ENCODE measurements around the gene BABAM2. TPM values are rescaled to one million over a fixed set of nuclear protein-coding genes. Genes with fewer than 3 reads are reported as not detected.

BABAM2 gene
- total RNA-seq, 2 experiments from 2014 or later: 19.7 to 33.2 TPM

DNA sequence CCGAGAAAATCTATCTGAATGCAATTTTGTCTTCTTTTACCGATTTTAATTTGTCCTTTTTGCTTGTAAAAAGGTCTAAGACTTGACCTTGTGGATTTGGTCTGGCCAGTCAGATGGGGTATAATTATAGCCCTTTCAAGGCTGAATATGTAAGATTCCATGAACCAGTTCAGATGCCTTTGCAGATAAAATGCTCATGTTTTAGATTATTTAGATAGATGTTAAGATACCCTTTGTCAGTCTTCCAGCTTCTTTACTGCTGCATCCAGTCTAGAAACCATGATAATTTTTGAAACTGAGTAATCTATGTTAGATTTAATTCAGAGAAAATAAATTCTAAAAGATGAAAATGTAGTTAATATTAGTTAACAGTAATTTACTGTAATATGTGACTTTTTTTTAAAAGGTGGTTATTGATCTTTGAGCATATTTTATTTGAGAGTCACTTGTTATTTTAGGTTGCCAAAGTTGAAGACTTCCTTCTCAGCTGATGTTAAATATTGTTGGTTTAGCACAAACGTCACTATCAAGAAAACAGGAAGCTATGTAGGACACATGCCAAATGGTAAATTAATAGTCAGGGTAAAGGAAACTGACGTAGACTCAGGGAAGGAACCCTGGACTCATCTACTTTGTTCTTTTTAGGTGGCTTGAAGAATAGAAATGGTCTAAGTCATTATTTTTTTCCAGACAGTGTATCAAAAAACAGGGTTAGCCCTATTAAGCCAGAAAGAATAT lies 29.8 kb downstream of the BABAM2 start:
- Histone ChIP-seq H3K9me2 (ENCODE audit: insufficient read depth, low read length) (no peaks in the 10 kb centered on the region), H4K20me1 (ENCODE audit: insufficient read depth, low read length) (no peaks in the 10 kb centered on the region), H2AFZ (ENCODE audit: low read length) (no peak overlapping the region), H3K36me3 (ENCODE audit: insufficient read depth, low read length) (no peaks in the 10 kb centered on the region), H3K27ac (ENCODE audit: low read depth, low read length, poor library complexity, severe bottlenecking) (no peak overlapping the region), H3K4me2 (ENCODE audit: low read length) (no peak overlapping the region), H3K79me2 (ENCODE audit: insufficient read depth, low read depth, low read length) (no peaks in the 10 kb centered on the region), H3K4me1 (ENCODE audit: insufficient read depth, low read length, poor library complexity, severe bottlenecking) (no peaks in the 10 kb centered on the region), H3K4me3 (ENCODE audit: low read depth, low read length, poor library complexity, severe bottlenecking) (no peak overlapping the region), H3K9me3 (ENCODE audit: low read length) (no peaks in the 10 kb centered on the region)
- BruUV-seq (replicated peaks): no TSS peak
- POLR2A ChIA-PET: no interaction called here
- TF ChIP-seq EZH2phosphoT487 (IDR thresholded peaks at IDR 0.05; ENCODE audit: borderline replicate concordance, low read depth, low read length): no peak
- TF ChIP-seq, protein P1, sequence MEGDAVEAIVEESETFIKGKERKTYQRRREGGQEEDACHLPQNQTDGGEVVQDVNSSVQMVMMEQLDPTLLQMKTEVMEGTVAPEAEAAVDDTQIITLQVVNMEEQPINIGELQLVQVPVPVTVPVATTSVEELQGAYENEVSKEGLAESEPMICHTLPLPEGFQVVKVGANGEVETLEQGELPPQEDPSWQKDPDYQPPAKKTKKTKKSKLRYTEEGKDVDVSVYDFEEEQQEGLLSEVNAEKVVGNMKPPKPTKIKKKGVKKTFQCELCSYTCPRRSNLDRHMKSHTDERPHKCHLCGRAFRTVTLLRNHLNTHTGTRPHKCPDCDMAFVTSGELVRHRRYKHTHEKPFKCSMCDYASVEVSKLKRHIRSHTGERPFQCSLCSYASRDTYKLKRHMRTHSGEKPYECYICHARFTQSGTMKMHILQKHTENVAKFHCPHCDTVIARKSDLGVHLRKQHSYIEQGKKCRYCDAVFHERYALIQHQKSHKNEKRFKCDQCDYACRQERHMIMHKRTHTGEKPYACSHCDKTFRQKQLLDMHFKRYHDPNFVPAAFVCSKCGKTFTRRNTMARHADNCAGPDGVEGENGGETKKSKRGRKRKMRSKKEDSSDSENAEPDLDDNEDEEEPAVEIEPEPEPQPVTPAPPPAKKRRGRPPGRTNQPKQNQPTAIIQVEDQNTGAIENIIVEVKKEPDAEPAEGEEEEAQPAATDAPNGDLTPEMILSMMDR (conservative IDR thresholded peaks at IDR 0.05; ENCODE audit: low read length): no peak
- no peak for DNase-seq (ENCODE audit: low spot score)
- intact Hi-C loops (cut with micrococcal nuclease; ENCODE audit: unreplicated experiment): no loop called here
- CTCF ChIA-PET (ENCODE audit: unreplicated experiment): no interaction called here

DNA sequence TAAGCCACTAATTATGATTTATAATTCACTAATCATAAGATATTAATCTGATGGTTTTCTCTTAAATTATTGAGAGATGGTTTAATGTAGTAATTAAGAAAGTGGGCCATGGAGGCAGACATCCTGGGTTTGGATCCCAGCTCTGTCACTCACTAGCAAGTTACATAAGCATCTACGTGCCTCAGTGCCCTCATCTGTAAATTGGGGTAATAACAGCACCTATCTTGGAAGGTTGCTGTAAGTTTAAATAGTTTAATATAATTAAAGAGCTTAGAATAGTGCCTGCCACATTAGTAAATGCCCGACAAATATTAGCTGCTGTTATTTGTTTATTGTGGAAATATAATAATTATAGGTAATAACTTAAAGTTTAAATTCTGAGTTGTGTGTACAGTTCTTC lies 30.9 kb downstream of the BABAM2 start:
- no peak overlapping the region for H3K4me3 ChIP-seq (ENCODE audit: low read depth, low read length, poor library complexity, severe bottlenecking)
- H3K36me3 ChIP-seq (ENCODE audit: insufficient read depth, low read length): no peaks in the 10 kb centered on the region
- H3K9me3 ChIP-seq (ENCODE audit: low read length): no peaks in the 10 kb centered on the region
- no peak overlapping the region for H3K4me2 ChIP-seq (ENCODE audit: low read length)
- no peak overlapping the region for H3K27ac ChIP-seq (ENCODE audit: low read depth, low read length, poor library complexity, severe bottlenecking)
- H2AFZ ChIP-seq (ENCODE audit: low read length): no peak overlapping the region
- H3K9me2 ChIP-seq (ENCODE audit: insufficient read depth, low read length): no peaks in the 10 kb centered on the region
- no peaks in the 10 kb centered on the region for H4K20me1 ChIP-seq (ENCODE audit: insufficient read depth, low read length)
- TF ChIP-seq, protein P1 (conservative IDR thresholded peaks at IDR 0.05; ENCODE audit: low read length): no peak
- no peak for TF ChIP-seq EZH2phosphoT487 (IDR thresholded peaks at IDR 0.05; ENCODE audit: borderline replicate concordance, low read depth, low read length)
- intact Hi-C loops (cut with micrococcal nuclease; ENCODE audit: unreplicated experiment): no loop called here
- ChIA-PET CTCF (ENCODE audit: unreplicated experiment) (no interaction called here), POLR2A (no interaction called here)
- no TSS peak for BruUV-seq (replicated peaks)
- no peaks in the 10 kb centered on the region for H3K79me2 ChIP-seq (ENCODE audit: insufficient read depth, low read depth, low read length)
- DNase-seq (ENCODE audit: low spot score): no peak
- H3K4me1 ChIP-seq (ENCODE audit: insufficient read depth, low read length, poor library complexity, severe bottlenecking): no peaks in the 10 kb centered on the region

DNA sequence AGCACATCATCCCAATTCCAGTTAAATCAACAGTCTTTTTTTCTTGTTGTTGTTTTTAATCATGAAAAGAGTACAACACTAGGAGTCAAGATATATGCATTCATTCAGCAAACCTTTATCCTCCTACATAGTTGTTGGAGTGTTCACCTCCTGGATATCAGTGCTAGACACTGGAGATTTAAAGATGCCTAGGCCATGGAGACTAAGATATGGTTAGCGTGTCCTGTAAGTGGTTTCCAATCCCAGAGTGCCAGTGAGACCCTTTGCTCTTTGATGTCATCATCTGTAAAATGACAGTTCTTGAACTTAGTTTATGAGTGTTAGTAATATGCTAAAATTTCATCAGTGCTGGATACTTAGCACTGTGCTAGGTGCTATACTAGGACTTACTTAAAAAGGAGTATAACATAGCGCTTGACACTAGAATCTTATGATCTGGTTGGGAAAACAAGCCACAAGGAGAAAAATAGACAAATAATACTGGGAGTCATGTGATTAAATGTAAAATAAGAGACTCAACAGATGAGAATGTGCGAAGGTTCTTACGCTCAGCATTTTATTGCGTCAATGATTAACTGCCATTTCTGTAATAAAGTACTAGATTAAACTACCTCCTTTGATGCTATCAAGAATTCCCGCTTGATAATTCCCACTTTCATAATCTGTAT lies 31.5 kb downstream of the BABAM2 start:
- no peak overlapping the region for H2AFZ ChIP-seq (ENCODE audit: low read length)
- H4K20me1 ChIP-seq (ENCODE audit: insufficient read depth, low read length): no peaks in the 10 kb centered on the region
- POLR2A ChIA-PET: no interaction called here
- intact Hi-C loops (cut with micrococcal nuclease; ENCODE audit: unreplicated experiment): no loop called here
- no peaks in the 10 kb centered on the region for H3K9me2 ChIP-seq (ENCODE audit: insufficient read depth, low read length)
- H3K36me3 ChIP-seq (ENCODE audit: insufficient read depth, low read length): no peaks in the 10 kb centered on the region
- no peak overlapping the region for H3K4me3 ChIP-seq (ENCODE audit: low read depth, low read length, poor library complexity, severe bottlenecking)
- BruUV-seq (replicated peaks): no TSS peak
- TF ChIP-seq EZH2phosphoT487 (IDR thresholded peaks at IDR 0.05; ENCODE audit: borderline replicate concordance, low read depth, low read length): no peak
- TF ChIP-seq, protein P1 (conservative IDR thresholded peaks at IDR 0.05; ENCODE audit: low read length): no peak
- no peaks in the 10 kb centered on the region for H3K79me2 ChIP-seq (ENCODE audit: insufficient read depth, low read depth, low read length)
- DNase-seq (ENCODE audit: low spot score): no peak
- no peaks in the 10 kb centered on the region for H3K4me1 ChIP-seq (ENCODE audit: insufficient read depth, low read length, poor library complexity, severe bottlenecking)
- no peaks in the 10 kb centered on the region for H3K9me3 ChIP-seq (ENCODE audit: low read length)
- H3K4me2 ChIP-seq (ENCODE audit: low read length): no peak overlapping the region
- no peak overlapping the region for H3K27ac ChIP-seq (ENCODE audit: low read depth, low read length, poor library complexity, severe bottlenecking)
- CTCF ChIA-PET (ENCODE audit: unreplicated experiment): no interaction called here
